HUDEP-2 (cell line): Measurements from ENCODE around the gene FEM1C.

ENCODE experiments used
- DNase-seq, 76 experiments: peaks; one replicate each; lab custom pipeline; 2025; ENCODE audit not compliant: unreplicated experiment in 76 of 76; lab: John Stamatoyannopoulos, UW

The FEM1C gene

GRCh38 chr5:115558388-115558956 is 13.9 kb upstream of the FEM1C start:
- DNase-seq = no peak

- no peak for DNase-seq
Measured at GRCh38 chr5:115557667-115558387, 13.3 kb upstream of the FEM1C start.

DNA sequence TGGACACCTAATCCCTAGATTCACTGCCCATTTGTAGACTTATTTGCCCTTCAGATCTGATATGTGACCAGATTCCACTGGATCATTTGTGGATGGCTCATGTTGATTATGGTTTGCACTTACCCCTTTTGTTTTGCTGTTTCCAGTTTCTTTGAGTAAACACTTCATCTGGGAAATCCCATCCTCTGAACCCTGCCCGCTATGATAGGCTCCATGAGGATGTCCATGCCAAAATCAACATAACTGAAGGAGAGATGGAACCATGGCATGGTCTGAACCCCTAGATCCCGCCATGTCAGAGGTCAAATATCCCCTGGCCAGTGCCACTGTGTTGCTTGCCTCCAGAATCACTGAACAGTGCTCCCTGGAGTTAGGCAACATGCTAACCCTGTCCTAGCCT is 11.7 kb upstream of the FEM1C start:
- no peak for DNase-seq

GRCh38 chr5:115555084-115555633 is 10.6 kb upstream of the FEM1C start:
- no peak for DNase-seq

DNA sequence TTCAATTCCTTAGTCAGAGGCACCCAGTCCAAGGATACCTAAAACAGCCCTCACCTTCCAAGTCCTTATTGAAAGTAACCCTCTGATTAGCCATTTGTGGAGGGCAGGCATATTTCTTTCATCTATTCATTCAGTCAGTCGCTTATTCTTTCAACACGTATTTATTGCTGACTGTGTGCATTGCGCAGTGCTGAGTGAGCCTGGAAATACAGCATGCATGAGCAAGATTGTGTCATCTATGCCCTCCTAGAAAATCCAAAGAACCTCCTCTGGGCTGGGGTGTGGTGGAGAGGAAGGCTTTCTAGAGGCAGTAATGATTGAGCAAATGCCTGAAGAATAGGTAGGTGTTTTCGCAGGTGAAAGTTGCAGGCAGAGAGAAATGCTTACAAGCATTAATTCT is 8.5 kb upstream of the FEM1C start:
- DNase-seq = no peak

DNA sequence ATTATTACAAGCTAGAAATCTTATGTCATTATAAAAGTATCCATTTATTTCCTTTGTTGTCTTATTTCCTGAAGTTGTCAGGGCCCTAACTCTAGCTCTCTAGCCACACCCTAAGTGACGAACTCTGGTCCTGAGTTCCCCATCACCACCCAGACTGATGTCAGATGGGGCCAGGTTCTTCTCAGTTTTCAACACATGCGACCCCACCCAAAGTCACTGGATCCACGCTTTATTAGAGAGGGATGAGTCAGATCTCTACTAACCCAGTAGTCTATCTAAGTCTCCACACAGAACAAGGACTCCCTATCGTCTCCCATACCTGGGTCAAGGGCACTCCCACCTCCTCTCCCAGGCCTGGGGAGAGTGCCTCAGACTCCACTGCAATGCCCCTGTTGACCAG is 6.8 kb upstream of the FEM1C start:
- DNase-seq = peak in 62 of 76 experiments; percentile 4 to 72 (median 34)

DNA sequence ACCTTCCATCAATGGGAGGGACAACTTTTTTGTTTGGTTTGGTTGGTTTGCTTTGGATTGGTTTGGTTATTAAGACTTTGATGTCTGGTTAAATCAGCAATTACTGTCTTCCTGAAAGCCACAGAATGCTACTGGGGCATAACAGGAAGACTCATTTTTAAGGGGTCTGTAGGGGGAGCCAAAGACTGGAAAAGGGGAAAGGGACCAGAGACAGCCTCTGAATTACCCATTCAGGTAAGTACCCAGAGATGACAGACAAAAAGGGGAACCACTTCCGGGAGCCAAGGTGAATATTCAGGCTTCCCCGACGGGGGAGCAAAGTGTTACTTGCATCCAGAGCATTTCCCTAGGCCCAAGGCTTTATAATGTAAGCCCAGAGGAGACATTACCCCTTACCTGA is 4.6 kb upstream of the FEM1C start:
- peak in 11 of 76 experiments; percentile 3 to 27 (median 12) for DNase-seq

- no peak for DNase-seq
Measured at GRCh38 chr5:115548683-115549082, 4.1 kb upstream of the FEM1C start.

GRCh38 chr5:115545351-115545882 is 842 bp upstream of the FEM1C start:
- DNase-seq = no peak

DNA sequence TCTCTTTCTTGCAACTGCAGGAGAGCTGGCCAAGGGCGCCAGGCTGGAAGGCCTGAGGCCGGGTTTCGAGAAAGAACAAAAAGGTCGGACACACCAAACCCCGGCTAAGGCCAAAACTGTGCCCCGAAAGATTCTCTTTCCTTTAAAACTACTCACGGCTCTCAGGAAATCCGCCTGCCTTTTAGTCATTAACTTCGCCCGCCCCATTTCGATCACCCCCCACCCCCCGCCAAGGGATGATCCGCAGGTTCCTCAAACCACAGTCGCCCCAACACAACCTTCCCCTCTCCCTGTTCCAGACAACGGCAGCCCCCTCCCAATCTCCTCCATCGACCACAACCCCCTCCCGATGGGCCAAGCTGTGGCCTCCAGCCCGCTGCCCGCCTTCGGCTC is 536 bp downstream of the FEM1C start:
- peak in 34 of 76 experiments; percentile 10 to 62 (median 34) for DNase-seq

DNA sequence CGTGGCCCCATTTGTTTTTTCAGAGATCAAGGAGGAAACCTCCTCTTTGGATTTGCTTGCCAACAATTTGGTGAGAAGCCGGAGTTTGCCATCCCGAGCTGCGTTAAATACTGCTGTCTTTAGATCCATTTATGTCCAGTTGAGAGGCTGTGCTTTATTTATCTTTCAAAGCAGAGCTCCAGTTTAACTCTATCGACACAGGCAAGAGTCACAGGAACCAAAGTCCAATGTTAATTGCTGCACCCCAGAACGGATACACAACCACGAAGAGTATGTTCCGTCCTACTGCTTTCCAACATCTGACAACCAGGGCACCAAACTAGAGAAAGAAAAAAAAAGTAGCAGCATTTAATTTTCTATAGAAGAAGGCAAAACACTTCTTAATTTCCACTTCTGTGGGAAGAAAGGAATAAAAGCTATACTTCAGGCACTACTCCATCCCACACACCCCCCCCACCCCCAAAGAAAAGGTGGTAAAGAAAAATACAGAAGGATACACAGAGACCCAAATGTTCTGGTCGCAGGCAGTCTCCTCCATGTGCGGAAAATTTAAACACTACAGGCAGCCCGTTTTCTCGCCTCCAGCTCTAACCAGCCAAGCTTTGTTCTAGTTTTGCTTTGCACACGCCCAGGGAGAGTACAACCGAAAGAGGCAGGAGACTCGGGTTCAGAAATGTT is 1.1 kb downstream of the FEM1C start:
- DNase-seq = peak in 16 of 76 experiments; percentile 9 to 50 (median 24)

DNA sequence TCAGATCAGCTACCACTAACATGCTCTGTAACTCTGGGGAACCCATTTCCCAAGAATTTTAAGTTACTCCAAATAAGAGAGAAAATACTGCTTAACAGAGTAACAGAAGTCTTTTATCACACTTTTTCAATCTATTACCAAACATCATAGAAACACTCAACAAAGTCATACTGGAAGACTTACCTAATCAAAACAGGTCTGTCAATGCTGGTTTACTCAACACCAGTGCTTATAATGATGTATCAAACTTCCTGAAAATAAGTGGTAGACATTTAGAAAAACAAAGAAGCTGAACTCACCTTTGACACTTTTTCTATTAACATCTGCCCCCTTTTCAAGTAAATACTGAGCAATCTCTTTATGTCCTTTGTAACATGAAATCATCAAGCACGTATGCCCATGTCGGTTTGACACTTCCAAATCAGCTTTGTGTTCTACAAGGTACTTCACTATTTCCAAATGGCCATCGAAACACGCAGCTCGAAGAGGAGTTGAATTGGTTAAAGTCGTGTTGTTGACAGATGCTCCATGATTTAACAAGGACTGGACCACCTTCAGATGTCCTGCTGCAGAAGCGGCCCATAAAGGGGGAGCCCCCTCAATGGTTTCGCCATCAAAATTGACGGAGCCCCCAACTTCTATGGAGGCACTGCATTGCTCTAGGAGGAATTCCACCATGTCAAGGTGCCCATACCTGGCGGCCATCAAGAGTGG is 1.8 kb downstream of the FEM1C start:
- peak in 1 of 76 experiments; percentile 1 for DNase-seq

GRCh38 chr5:115542086-115542485 is 2.5 kb downstream of the FEM1C start:
- no peak for DNase-seq

DNA sequence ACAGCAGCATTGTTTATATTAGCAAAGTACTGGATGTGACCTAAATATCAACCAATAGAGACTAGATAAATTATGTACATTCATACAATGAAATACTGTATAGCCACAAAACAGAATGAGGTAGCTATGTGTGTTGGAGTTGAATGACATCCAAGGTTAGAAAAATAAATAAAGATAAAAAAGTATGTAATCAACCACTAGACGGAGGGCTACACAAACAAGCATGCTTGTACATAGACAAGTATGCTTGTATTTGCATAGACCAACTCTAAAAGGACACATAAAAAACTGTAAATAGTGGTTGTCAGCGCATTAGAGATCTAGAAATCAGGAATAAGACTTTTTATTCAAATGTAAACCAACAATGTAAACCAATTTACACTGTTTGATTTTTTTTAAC is 3.0 kb downstream of the FEM1C start:
- DNase-seq = no peak

GRCh38 chr5:115535479-115536035 is 9.0 kb downstream of the FEM1C start:
- DNase-seq = no peak

DNA sequence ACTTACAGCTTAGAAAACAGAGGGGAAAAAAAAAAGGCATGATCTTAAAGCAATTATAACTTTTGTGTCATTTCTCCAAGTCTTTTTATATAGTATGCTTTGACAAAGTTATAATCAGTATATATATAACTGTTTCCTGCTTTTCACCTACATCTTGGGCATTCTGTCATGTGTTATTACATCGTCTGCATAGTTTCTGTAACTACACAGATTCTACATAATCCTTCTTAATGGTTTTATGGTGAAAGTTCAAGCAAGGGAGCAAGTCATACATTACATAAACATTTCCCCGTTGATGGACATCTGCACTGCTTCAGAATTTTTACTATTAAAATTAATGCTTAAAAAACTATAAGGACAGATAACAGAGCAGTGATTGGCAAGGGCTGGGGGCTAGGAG is 12.1 kb downstream of the FEM1C start:
- no peak for DNase-seq

GRCh38 chr5:115531787-115532367 is 12.7 kb downstream of the FEM1C start:
- DNase-seq = no peak

DNA sequence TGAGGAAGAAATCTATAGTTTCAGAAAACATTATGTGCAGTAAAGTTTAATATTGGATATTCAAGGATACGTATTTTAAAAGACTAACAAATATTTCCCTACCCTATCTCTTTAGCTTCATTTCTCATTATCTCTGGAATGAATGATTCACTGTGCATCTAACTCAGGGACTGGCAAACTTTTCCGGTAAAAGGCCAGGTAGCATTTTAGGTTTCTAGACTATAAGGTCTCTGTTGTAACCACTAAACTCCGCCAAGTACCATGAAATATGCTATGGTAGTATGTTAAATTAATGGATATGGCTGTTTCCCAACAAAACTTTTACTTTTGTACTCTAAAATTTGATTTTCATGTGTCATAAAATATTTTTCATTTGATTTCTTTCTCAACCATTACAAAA is 13.2 kb downstream of the FEM1C start:
- DNase-seq = no peak

GRCh38 chr5:115530426-115530825 is 14.1 kb downstream of the FEM1C start:
- DNase-seq = no peak

- no peak for DNase-seq
Measured at GRCh38 chr5:115526604-115527003, 18.0 kb downstream of the FEM1C start.
